K562 (cell line): ENCODE data around the gene NIN.

Experiments used
- CTCF ChIP-seq, 3 experiments: IDR thresholded peaks in 2 of 3; conservative IDR thresholded peaks in 1 of 3; 2 replicates each; pipeline ENCODE4 v1.5.1; 2011 to 2012; ENCODE audit warnings: low read length in 3 of 3, mild to moderate bottlenecking in 3 of 3, control low read depth in 2 of 3, improper control_type of control experiment in 1 of 3, inconsistent platforms in 1 of 3, low read depth in 1 of 3, mixed read lengths in 1 of 3, moderate library complexity in 1 of 3; ENCODE audit not compliant: insufficient read depth in 2 of 3
- HSF4 ChIP-seq: fragments of 250-450 bp; sonication (Bioruptor Pico); IDR thresholded peaks from 2 replicates; pipeline ENCODE4 v2.1.2; 2022; ENCODE audit warnings: mild to moderate bottlenecking, moderate library complexity, borderline replicate concordance
- POLR2A ChIP-seq: fragments of 450-650 bp; conservative IDR thresholded peaks from 2 replicates; pipeline ENCODE4 v1.6.1; 2016

- TF ChIP-seq POLR2A (no peak), HSF4 (no peak), CTCF (IDR thresholded peaks at IDR 0.05 in 2 of 3, conservative IDR thresholded peaks at IDR 0.05 in 1 of 3; ENCODE audit: insufficient read depth in 2 of 3, low read depth in 1 of 3, low read length in 3 of 3) (no peak)
These were observed 102.1 kb downstream of the NIN start for GRCh38 chr14:50728836-50729235.
